ENCODE results near the gene UBA5. TPM values are rescaled to one million over a fixed set of nuclear protein-coding genes. Genes with fewer than 3 reads are reported as not detected.

UBA5 gene
- total and polyA plus RNA-seq, 2 of the 13 experiments (the other 11 are each of a cell fraction or from before 2014, with no cell fraction given): 30.2 to 46.8 TPM

DNA sequence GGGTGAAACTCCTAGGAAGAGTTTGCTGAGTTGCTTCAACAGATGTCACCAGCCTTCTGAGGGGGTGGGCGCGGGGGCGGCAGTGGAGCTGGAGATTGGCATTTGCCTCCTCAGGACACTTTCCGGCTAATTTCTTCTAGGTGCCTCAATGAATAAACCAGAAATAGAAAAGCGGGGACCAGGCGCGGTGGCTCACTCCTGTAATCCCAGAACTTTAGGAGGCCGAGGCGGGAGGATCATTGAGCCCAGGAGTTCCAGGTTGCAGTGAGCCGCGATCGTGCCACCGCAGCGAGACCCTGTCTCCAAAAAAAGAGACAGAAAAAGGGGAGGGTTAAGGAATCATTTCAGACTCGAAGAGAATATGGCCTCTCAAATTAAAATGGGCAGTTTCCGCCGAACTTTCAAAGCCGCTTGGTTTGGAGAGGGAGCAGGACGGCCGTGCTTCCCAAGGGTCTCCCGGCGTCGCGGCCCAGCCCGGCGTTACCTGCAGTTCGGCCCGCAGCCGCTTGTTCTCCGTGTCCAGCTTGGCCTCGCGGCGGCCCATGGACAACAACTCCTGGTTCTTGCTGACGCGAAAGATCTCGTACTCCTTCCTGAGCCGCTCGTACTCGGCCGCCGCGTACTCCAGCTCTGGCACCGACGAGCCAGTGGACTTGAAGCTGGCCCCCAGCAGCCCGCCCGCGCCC is 61.5 kb downstream of the UBA5 start (continued):
- TF ChIP-seq MXD3 (CRISPR knock-in tag; IDR thresholded peaks at IDR 0.05): peak; percentile 56; the same call in 1 of the 2 replicates
- TF ChIP-seq HOMEZ (CRISPR knock-in tag; IDR thresholded peaks at IDR 0.05; ENCODE audit: low read depth): no peak
- TF ChIP-seq PRDM15 (CRISPR knock-in tag; IDR thresholded peaks at IDR 0.05): no peak
- no peak for TF ChIP-seq ZNF569 (CRISPR knock-in tag; IDR thresholded peaks at IDR 0.05; ENCODE audit: borderline replicate concordance)
- TF ChIP-seq HMGXB4 (CRISPR knock-in tag; IDR thresholded peaks at IDR 0.05; ENCODE audit: borderline replicate concordance in 1 of 2, low read depth in 1 of 2): peak; percentile 7 to 38; a peak in 1 of 4 replicates
- TF ChIP-seq ZNF678 (CRISPR knock-in tag; IDR thresholded peaks at IDR 0.05): 0 out of 2 replicates have a peak, but pooled peaks have one; percentile 56
- no peak for TF ChIP-seq KLF11 (CRISPR knock-in tag; IDR thresholded peaks at IDR 0.05)
- TF ChIP-seq GTF2F1 (IDR thresholded peaks at IDR 0.05; ENCODE audit: low read length): no peak
- no peak for TF ChIP-seq EHMT2 (IDR thresholded peaks at IDR 0.05; ENCODE audit: borderline replicate concordance, low read depth, low read length)
- TF ChIP-seq EED (CRISPR knock-in tag; IDR thresholded peaks at IDR 0.05): no peak
- no peak for TF ChIP-seq NFE2L2 (IDR thresholded peaks at IDR 0.05; ENCODE audit: low read length)
- no peak for TF ChIP-seq MYNN (CRISPR knock-in tag; IDR thresholded peaks at IDR 0.05; ENCODE audit: low read depth)
- no peak for TF ChIP-seq ZNF781 (CRISPR knock-in tag; IDR thresholded peaks at IDR 0.05; ENCODE audit: borderline replicate concordance, not compliant biosample characterization)
- TF ChIP-seq NR2C2 (CRISPR knock-in tag; IDR thresholded peaks at IDR 0.05; ENCODE audit: borderline replicate concordance): 0 out of 2 replicates have a peak, but pooled peaks have one; percentile 22
- TF ChIP-seq MLX (CRISPR knock-in tag; IDR thresholded peaks at IDR 0.05): no peak
- no peak for TF ChIP-seq SSRP1 (CRISPR knock-in tag; IDR thresholded peaks at IDR 0.05)
- TF ChIP-seq SRSF1 (optimal IDR thresholded peaks at IDR 0.05; ENCODE audit: low read depth, low read length): no peak
- 0 out of 2 replicates have a peak, but pooled peaks have one; percentile 13 for TF ChIP-seq ZNF354B (CRISPR knock-in tag; IDR thresholded peaks at IDR 0.05)
- no peak for TF ChIP-seq NFKBIZ (CRISPR knock-in tag; IDR thresholded peaks at IDR 0.05)
- TF ChIP-seq, protein P1, sequence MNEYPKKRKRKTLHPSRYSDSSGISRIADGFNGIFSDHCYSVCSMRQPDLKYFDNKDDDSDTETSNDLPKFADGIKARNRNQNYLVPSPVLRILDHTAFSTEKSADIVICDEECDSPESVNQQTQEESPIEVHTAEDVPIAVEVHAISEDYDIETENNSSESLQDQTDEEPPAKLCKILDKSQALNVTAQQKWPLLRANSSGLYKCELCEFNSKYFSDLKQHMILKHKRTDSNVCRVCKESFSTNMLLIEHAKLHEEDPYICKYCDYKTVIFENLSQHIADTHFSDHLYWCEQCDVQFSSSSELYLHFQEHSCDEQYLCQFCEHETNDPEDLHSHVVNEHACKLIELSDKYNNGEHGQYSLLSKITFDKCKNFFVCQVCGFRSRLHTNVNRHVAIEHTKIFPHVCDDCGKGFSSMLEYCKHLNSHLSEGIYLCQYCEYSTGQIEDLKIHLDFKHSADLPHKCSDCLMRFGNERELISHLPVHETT (CRISPR knock-in tag; conservative IDR thresholded peaks at IDR 0.05): no peak
- TF ChIP-seq HHEX (CRISPR knock-in tag; IDR thresholded peaks at IDR 0.05): no peak

All from HepG2 (cell line).